Progenitor cell of endocrine pancreas (in vitro differentiated cells): ENCODE measurements around the gene NRXN3. TPM values are rescaled to one million over a fixed set of nuclear protein-coding genes. Genes with fewer than 3 reads are reported as not detected.

Source experiments
- DNase-seq: peaks from one replicate; pipeline ENCODE4 v3.0.0; 2021; ENCODE audit warnings: low spot score; ENCODE audit not compliant: unreplicated experiment
- H3K27ac Mint-ChIP-seq: 2 replicates; pipeline ENCODE4 v1.8.0; 2021; ENCODE audit warnings: mild to moderate bottlenecking, moderate library complexity, mixed read lengths
- H3K27me3 Mint-ChIP-seq: 2 replicates; pipeline ENCODE4 v1.8.0; 2021; ENCODE audit warnings: mixed read lengths
- H3K36me3 Mint-ChIP-seq: 2 replicates; pipeline ENCODE4 v1.8.0; 2022; ENCODE audit warnings: mixed read lengths; ENCODE audit not compliant: insufficient read depth
- H3K4me1 Mint-ChIP-seq: 2 replicates; pipeline ENCODE4 v1.8.0; 2021; ENCODE audit warnings: low read depth, mixed read lengths
- H3K4me3 Mint-ChIP-seq: 2 replicates; pipeline ENCODE4 v1.8.0; 2021; ENCODE audit warnings: low read depth, mild to moderate bottlenecking, moderate library complexity, mixed read lengths
- H3K9me3 Mint-ChIP-seq: 2 replicates; pipeline ENCODE4 v1.8.0; 2021; ENCODE audit warnings: low read depth, mixed read lengths
- total RNA-seq: library from RNA; stranded (reverse); gene quantifications from 2 replicates; pipeline ENCODE4 v1.2.1, GENCODE V29; 2021
- TF ChIP-seq, protein P1 (sequence below): fragments of 200-600 bp; sonication (generic); IDR thresholded peaks from one replicate; pipeline ENCODE4 v1.5.0; 2021; ENCODE audit warnings: antibody characterized with exemption, mild to moderate bottlenecking; ENCODE audit not compliant: unreplicated experiment

NRXN3 gene
- total RNA-seq, 1 donor from 2014 or later = 22.1 TPM

- peaks cover 2% of the 10 kb centered on the region for H3K4me1 Mint-ChIP-seq
- no peaks in the 10 kb centered on the region for H3K9me3 Mint-ChIP-seq
- H3K27ac Mint-ChIP-seq = no peak overlapping the region
- TF ChIP-seq, protein P1, sequence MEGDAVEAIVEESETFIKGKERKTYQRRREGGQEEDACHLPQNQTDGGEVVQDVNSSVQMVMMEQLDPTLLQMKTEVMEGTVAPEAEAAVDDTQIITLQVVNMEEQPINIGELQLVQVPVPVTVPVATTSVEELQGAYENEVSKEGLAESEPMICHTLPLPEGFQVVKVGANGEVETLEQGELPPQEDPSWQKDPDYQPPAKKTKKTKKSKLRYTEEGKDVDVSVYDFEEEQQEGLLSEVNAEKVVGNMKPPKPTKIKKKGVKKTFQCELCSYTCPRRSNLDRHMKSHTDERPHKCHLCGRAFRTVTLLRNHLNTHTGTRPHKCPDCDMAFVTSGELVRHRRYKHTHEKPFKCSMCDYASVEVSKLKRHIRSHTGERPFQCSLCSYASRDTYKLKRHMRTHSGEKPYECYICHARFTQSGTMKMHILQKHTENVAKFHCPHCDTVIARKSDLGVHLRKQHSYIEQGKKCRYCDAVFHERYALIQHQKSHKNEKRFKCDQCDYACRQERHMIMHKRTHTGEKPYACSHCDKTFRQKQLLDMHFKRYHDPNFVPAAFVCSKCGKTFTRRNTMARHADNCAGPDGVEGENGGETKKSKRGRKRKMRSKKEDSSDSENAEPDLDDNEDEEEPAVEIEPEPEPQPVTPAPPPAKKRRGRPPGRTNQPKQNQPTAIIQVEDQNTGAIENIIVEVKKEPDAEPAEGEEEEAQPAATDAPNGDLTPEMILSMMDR = no peak
- no peaks in the 10 kb centered on the region for H3K36me3 Mint-ChIP-seq
- DNase-seq = no peak
- H3K4me3 Mint-ChIP-seq = no peak overlapping the region
- no peaks in the 10 kb centered on the region for H3K27me3 Mint-ChIP-seq
Observed at GRCh38 chr14:78608998-78609787, 439.0 kb downstream of the NRXN3 start.

GRCh38 chr14:78610994-78611393 is 440.8 kb downstream of the NRXN3 start:
- no peaks in the 10 kb centered on the region for H3K36me3 Mint-ChIP-seq
- TF ChIP-seq, protein P1 = no peak
- H3K4me1 Mint-ChIP-seq = peaks cover 2% of the 10 kb centered on the region
- no peak overlapping the region for H3K27ac Mint-ChIP-seq
- H3K27me3 Mint-ChIP-seq = no peaks in the 10 kb centered on the region
- DNase-seq = no peak
- no peaks in the 10 kb centered on the region for H3K9me3 Mint-ChIP-seq
- H3K4me3 Mint-ChIP-seq = no peak overlapping the region

DNA sequence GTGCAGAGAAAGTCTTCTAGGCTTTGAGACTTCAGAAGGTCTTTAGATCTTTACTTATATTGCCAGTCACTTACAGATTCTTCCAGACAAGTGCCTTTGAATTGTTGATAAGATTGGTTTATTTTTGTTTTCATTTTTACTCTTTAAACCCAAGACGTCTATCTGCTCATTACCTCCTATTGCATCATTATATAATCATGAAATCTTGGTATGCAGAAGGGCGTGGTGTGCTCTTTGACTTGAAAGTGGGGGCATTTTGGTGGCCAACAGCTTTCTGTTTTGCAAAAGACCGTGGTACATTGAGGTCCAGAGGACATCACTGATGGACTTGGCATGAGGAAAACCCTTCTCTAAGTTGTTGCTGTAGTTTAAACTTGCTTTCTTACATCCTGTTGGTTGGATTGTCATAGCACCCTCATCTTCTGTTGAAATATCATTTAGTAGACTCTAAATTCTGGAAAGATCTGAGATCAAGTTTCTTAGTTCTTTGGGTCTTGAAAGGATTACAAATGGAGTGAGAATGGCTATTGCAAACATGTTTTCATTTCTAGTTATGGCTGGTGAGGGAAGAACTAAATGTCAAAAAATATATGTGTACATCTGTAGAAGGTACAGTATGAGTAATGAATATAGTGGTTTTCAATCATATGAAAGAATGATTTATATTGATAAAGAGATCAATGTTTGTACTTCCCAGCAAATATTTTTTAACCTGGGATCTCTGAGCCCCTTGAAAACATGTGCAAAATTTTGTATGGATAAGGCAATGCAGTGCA is 441.8 kb downstream of the NRXN3 start:
- peaks cover 6% of the 10 kb centered on the region for H3K4me1 Mint-ChIP-seq
- no peak overlapping the region for H3K27ac Mint-ChIP-seq
- H3K36me3 Mint-ChIP-seq = no peaks in the 10 kb centered on the region
- H3K27me3 Mint-ChIP-seq = no peaks in the 10 kb centered on the region
- no peak for DNase-seq
- no peak overlapping the region for H3K4me3 Mint-ChIP-seq
- no peaks in the 10 kb centered on the region for H3K9me3 Mint-ChIP-seq
- TF ChIP-seq, protein P1 = no peak

DNA sequence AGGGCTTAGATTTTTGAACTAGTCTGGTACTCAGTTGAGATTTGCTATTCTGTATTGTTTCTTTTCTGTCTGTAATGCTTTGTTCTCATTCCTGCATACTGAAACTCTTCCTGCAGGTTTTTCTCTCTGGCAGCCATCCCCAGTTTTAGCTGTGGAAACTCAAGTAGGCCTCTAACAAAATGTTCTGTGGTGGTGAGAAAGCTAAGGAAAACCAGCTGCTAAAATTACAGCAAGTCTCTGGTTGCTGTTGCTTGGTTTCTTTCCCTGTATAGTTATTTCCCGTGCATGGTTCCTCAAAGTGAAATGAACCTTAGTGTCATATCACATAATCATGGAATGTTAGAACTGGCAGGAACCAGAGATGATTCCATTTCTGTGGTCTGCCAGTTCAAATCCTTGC is 442.5 kb downstream of the NRXN3 start:
- peaks cover 6% of the 10 kb centered on the region for H3K4me1 Mint-ChIP-seq

GRCh38 chr14:78614593-78614992 is 444.4 kb downstream of the NRXN3 start:
- no peaks in the 10 kb centered on the region for H3K9me3 Mint-ChIP-seq
- DNase-seq = no peak
- H3K27ac Mint-ChIP-seq = no peak overlapping the region
- no peaks in the 10 kb centered on the region for H3K27me3 Mint-ChIP-seq
- no peak overlapping the region for H3K4me3 Mint-ChIP-seq
- H3K36me3 Mint-ChIP-seq = no peaks in the 10 kb centered on the region
- H3K4me1 Mint-ChIP-seq = peaks cover 6% of the 10 kb centered on the region
- TF ChIP-seq, protein P1 = no peak

More for the DNA sequence above, 442.5 kb downstream of the NRXN3 start:
- Mint-ChIP-seq H3K36me3 (no peaks in the 10 kb centered on the region), H3K27me3 (no peaks in the 10 kb centered on the region), H3K27ac (no peak overlapping the region), H3K4me3 (no peak overlapping the region), H3K9me3 (no peaks in the 10 kb centered on the region)
- no peak for DNase-seq
- TF ChIP-seq, protein P1 = no peak
